Endodermal cell (in vitro differentiated cells): ENCODE measurements around the gene ADK. TPM values are rescaled to one million over a fixed set of nuclear protein-coding genes. Genes with fewer than 3 reads are reported as not detected.
A peak's percentile ranks its signal among the peaks of the same experiment; 100 is the strongest.

ENCODE experiments used
- DNase-seq: peaks from one replicate; pipeline ENCODE4 v3.0.0-alpha.2; 2017
- H3K27ac ChIP-seq: 2 replicates; pipeline ENCODE4 v1.5.1; 2013; ENCODE audit warnings: mild to moderate bottlenecking, low read depth, low read length, moderate library complexity
- H3K27me3 ChIP-seq: 2 replicates; pipeline ENCODE4 v1.6.1; 2013; ENCODE audit warnings: mild to moderate bottlenecking, low read length, moderate library complexity; ENCODE audit not compliant: insufficient read depth, control insufficient read depth, poor library complexity, severe bottlenecking
- H3K36me3 ChIP-seq: 2 replicates; pipeline ENCODE4 v1.7.0; 2013; ENCODE audit warnings: mild to moderate bottlenecking, low read length, moderate library complexity; ENCODE audit not compliant: control insufficient read depth, insufficient read depth
- H3K4me1 ChIP-seq: one replicate; pipeline ENCODE4 v1.7.0; 2013; ENCODE audit warnings: low read length; ENCODE audit not compliant: control insufficient read depth, insufficient read depth
- H3K4me3 ChIP-seq: 2 replicates; pipeline ENCODE4 v1.5.1; 2013; ENCODE audit warnings: mild to moderate bottlenecking, low read length, moderate library complexity
- H3K9ac ChIP-seq: 2 replicates; pipeline ENCODE4 v1.6.1; 2013; ENCODE audit warnings: mild to moderate bottlenecking, low read length, moderate library complexity; ENCODE audit not compliant: poor library complexity, severe bottlenecking; ENCODE audit errors: extremely low read depth
- H3K9me3 ChIP-seq: 2 replicates; pipeline ENCODE4 v1.6.1; 2013; ENCODE audit warnings: mild to moderate bottlenecking, low read length, moderate library complexity; ENCODE audit not compliant: control insufficient read depth
- H3K27ac Mint-ChIP-seq: 2 replicates; pipeline ENCODE4 v1.8.0; 2020; ENCODE audit warnings: mixed read lengths
- H3K27me3 Mint-ChIP-seq: 2 replicates; pipeline ENCODE4 v1.8.0; 2021; ENCODE audit warnings: mild to moderate bottlenecking, mixed read lengths; ENCODE audit not compliant: insufficient read depth
- H3K36me3 Mint-ChIP-seq: 2 replicates; pipeline ENCODE4 v1.8.0; 2020; ENCODE audit warnings: low read depth, mixed read lengths
- H3K4me1 Mint-ChIP-seq: 2 replicates; pipeline ENCODE4 v1.8.0; 2020; ENCODE audit warnings: mixed read lengths
- H3K4me3 Mint-ChIP-seq: 2 replicates; pipeline ENCODE4 v1.8.0; 2020; ENCODE audit warnings: mild to moderate bottlenecking, moderate library complexity, mixed read lengths
- H3K9me3 Mint-ChIP-seq: 2 replicates; pipeline ENCODE4 v1.8.0; 2020; ENCODE audit warnings: mild to moderate bottlenecking, mixed read lengths
- CTCF ChIP-seq: fragments of 200-600 bp; sonication (generic); conservative IDR thresholded peaks from 2 replicates; pipeline ENCODE4 v1.5.0; 2021; ENCODE audit warnings: antibody characterized with exemption, mild to moderate bottlenecking
- WGBS, 2 experiments: methylation state at CpG; one replicate each; pipeline versions ENCODE4 v1.1.5 to v1.1.7; 2013; ENCODE audit warnings: missing lambda C conversion rate in 2 of 2, mixed read lengths in 1 of 2; ENCODE audit not compliant: insufficient coverage in 1 of 2, insufficient read length in 1 of 2; 5-methylcytosine and 5-hydroxymethylcytosine counted together
- total RNA-seq, 2 donors: library from RNA; stranded (reverse); fragmentation: NEBNext Ultra II Directional in 1 of 2; extraction: Animal tissue kit (Norgen Biotek cat#: 25700) in 1 of 2; gene quantifications; 2 replicates in 1 of 2; 3 replicates in 1 of 2; pipeline ENCODE4 v1.2.1, GENCODE V29; 2021

Gene ADK
- total RNA-seq, 2 donors from 2014 or later = 23.6 to 36.7 TPM

- H3K36me3 ChIP-seq = no peaks in the 10 kb centered on the region
- WGBS, 2 experiments = 100% methylated on average over 1 of the region's 2 CpGs; no CpG with 5 or more reads in 1 of the 2 experiments
- Mint-ChIP-seq H3K4me1 (peaks cover 8% of the 10 kb centered on the region), H3K36me3 (peaks cover 3% of the 10 kb centered on the region), H3K9me3 (peaks cover 12% of the 10 kb centered on the region), H3K27me3 (no peaks in the 10 kb centered on the region), H3K4me3 (no peak overlapping the region), H3K27ac (no peak overlapping the region)
- H3K9me3 ChIP-seq = peaks cover 15% of the 10 kb centered on the region
- no peak overlapping the region for H3K4me3 ChIP-seq
- peaks cover 6% of the 10 kb centered on the region for H3K27me3 ChIP-seq
- DNase-seq = no peak
- H3K9ac ChIP-seq = no peak overlapping the region
- H3K4me1 ChIP-seq = no peaks in the 10 kb centered on the region
- TF ChIP-seq CTCF = no peak
- H3K27ac ChIP-seq = no peak overlapping the region
Observed at GRCh38 chr10:74644738-74645137, 493.7 kb downstream of the ADK start.

DNA sequence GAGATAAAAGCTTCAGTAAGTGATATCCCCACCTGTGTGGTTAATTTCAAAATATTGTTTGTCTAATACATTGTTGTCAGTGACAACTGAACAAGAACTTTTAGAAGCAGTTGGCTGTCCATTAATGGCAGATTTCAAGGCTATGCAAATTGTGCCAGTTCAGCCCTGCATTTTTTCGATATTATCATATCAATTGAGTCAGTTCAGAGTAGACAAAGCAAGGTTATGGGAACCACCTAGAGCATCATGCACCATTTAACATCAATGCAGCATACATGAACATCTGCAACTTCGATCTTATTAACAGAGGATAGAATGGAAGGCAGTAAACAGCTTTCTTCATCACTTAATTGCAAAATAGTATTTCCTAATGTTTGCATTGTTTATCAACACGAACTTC lies 494.7 kb downstream of the ADK start:
- WGBS, 2 experiments = 86 to 100% methylated on average over 2 to 3 of the region's 3 CpGs
- no peak overlapping the region for H3K27ac Mint-ChIP-seq
- H3K27me3 ChIP-seq = peaks cover 6% of the 10 kb centered on the region
- H3K9me3 ChIP-seq = peaks cover 15% of the 10 kb centered on the region
- peak overlapping the region; percentile 91 for H3K27ac ChIP-seq
- H3K4me3 Mint-ChIP-seq = no peak overlapping the region
- peaks cover 3% of the 10 kb centered on the region for H3K36me3 Mint-ChIP-seq
- TF ChIP-seq CTCF = no peak
- H3K4me1 ChIP-seq = no peaks in the 10 kb centered on the region
- H3K4me3 ChIP-seq = no peak overlapping the region
- peaks cover 12% of the 10 kb centered on the region for H3K9me3 Mint-ChIP-seq
- no peaks in the 10 kb centered on the region for H3K36me3 ChIP-seq
- no peak overlapping the region for H3K9ac ChIP-seq
- no peak for DNase-seq
- peaks cover 4% of the 10 kb centered on the region for H3K4me1 Mint-ChIP-seq
- H3K27me3 Mint-ChIP-seq = no peaks in the 10 kb centered on the region

GRCh38 chr10:74650613-74651012 lies 499.6 kb downstream of the ADK start:
- H3K27ac Mint-ChIP-seq = no peak overlapping the region
- H3K9me3 Mint-ChIP-seq = no peaks in the 10 kb centered on the region
- no peaks in the 10 kb centered on the region for H3K4me1 ChIP-seq
- no peaks in the 10 kb centered on the region for H3K9me3 ChIP-seq
- no peaks in the 10 kb centered on the region for H3K27me3 Mint-ChIP-seq
- no peak for TF ChIP-seq CTCF
- DNase-seq = no peak
- no peak overlapping the region for H3K9ac ChIP-seq
- H3K4me1 Mint-ChIP-seq = peaks cover 4% of the 10 kb centered on the region
- peaks cover 6% of the 10 kb centered on the region for H3K36me3 Mint-ChIP-seq
- H3K4me3 ChIP-seq = no peak overlapping the region
- peaks cover 3% of the 10 kb centered on the region for H3K27me3 ChIP-seq
- WGBS, 2 experiments = 100% methylated on average over 1 of the region's 1 CpG; no CpG with 5 or more reads in 1 of the 2 experiments
- H3K36me3 ChIP-seq = no peaks in the 10 kb centered on the region
- H3K4me3 Mint-ChIP-seq = no peak overlapping the region
- H3K27ac ChIP-seq = no peak overlapping the region
